ENCODE data around the gene MYPN.

MYPN gene

DNA sequence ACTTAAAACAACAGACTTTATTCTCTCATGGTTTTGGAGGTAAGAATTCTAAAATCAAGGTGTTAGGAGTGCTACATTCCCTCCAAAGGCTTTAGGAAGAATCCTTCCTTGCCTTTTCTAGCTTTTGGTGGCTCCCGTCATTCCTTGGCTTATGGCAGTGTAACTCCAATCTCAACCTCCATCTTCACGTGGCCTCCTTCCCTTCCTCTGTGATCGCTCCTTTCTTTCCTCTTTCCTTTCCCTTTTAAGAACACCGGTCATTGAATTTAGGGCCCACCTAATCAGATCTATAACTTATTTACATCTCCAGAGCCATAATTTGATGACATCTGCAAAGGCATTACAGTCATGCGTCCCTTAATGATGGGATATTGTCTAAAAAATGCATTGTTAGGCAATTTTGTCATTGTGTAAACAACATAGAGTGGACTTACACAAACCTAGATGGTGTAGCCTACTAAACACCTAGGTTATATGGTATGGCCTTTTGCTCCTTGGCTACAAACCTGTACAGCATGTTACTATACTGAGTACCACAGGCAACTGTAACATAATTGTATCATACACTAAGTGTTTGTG is 28.3 kb upstream of the MYPN start:
- H3K4me3 ChIP-seq (ENCODE audit: low read depth, low read length) = no peak overlapping the region
- peaks cover 6% of the 10 kb centered on the region for H3K4me1 ChIP-seq (ENCODE audit: control insufficient read depth, insufficient read depth, low read length)
- H3K36me3 ChIP-seq (ENCODE audit: control insufficient read depth, insufficient read depth, low read length) = no peaks in the 10 kb centered on the region
- no peaks in the 10 kb centered on the region for H3K9me3 ChIP-seq (ENCODE audit: control insufficient read depth, insufficient read depth, low read length)
- no peak overlapping the region for H3K9ac ChIP-seq (ENCODE audit: low read depth, low read length)
- no peaks in the 10 kb centered on the region for H3K27me3 ChIP-seq (ENCODE audit: control insufficient read depth, insufficient read depth, low read length)

DNA sequence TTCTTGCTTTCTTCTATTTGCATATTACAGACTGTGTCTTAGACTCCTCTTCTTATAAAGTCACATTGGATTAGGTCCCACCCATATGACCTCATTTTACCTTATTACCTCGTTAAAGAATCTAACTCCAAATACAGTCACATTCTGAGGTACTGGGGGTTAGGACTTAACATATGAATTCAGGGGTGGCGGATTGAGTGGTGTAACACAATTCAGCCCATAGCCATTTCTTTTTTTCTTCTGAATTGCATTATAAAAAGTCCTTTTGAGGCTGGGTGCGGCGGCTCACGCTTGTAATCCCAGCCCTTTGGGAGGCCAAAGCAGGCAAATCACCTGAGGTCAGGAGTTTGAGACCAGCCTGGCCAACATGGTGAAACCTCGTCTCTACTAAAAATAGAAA is 27.4 kb upstream of the MYPN start:
- no peaks in the 10 kb centered on the region for H3K27me3 ChIP-seq (ENCODE audit: control insufficient read depth, insufficient read depth, low read length)
- H3K4me1 ChIP-seq (ENCODE audit: control insufficient read depth, insufficient read depth, low read length) = peaks cover 6% of the 10 kb centered on the region
- no peak overlapping the region for H3K9ac ChIP-seq (ENCODE audit: low read depth, low read length)
- no peaks in the 10 kb centered on the region for H3K36me3 ChIP-seq (ENCODE audit: control insufficient read depth, insufficient read depth, low read length)
- no peaks in the 10 kb centered on the region for H3K9me3 ChIP-seq (ENCODE audit: control insufficient read depth, insufficient read depth, low read length)
- no peak overlapping the region for H3K4me3 ChIP-seq (ENCODE audit: low read depth, low read length)

DNA sequence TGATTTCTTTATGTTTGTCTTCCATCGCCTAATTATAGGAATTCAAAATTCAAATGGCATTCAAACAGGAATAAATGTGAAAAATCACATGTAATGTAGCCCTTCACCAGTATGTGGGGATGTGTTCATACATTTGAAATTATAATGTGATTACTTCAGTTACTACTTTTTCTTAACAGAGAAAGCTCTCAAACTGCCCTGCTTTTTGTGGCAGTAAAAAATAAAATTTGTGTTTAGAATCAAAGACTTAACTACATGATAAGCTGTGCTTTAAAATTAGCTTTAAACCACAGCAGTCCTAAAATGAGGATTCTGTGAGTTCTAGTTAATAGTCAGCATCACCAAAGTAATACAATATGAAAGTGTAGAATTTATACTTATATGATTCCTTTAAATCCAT is 26.4 kb upstream of the MYPN start:
- Histone ChIP-seq H3K27me3 (ENCODE audit: control insufficient read depth, insufficient read depth, low read length) (no peaks in the 10 kb centered on the region), H3K9ac (ENCODE audit: low read depth, low read length) (no peak overlapping the region), H3K9me3 (ENCODE audit: control insufficient read depth, insufficient read depth, low read length) (no peaks in the 10 kb centered on the region), H3K36me3 (ENCODE audit: control insufficient read depth, insufficient read depth, low read length) (no peaks in the 10 kb centered on the region), H3K4me3 (ENCODE audit: low read depth, low read length) (no peak overlapping the region), H3K4me1 (ENCODE audit: control insufficient read depth, insufficient read depth, low read length) (peaks cover 6% of the 10 kb centered on the region)

DNA sequence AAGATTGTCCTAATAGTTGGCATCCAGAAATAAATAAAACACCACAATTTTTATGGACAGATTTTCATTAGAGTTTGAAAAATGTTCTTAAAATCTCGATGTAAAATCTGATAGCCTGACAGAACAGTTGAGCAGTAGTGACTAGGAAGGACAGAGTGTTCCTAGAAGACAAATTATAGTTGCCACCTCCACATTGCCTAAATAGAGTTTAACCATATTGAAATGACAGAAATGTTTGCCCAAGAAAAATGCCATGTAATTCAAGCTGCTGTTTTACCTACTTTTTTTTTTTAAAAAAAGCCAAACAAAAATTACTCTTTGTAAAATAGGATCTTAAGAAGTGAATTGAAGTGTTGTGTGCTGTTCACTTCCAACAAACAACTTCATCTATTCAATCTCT is 25.3 kb upstream of the MYPN start:
- peaks cover 9% of the 10 kb centered on the region for H3K4me1 ChIP-seq (ENCODE audit: control insufficient read depth, insufficient read depth, low read length)
- no peaks in the 10 kb centered on the region for H3K9me3 ChIP-seq (ENCODE audit: control insufficient read depth, insufficient read depth, low read length)
- no peak overlapping the region for H3K4me3 ChIP-seq (ENCODE audit: low read depth, low read length)
- H3K27me3 ChIP-seq (ENCODE audit: control insufficient read depth, insufficient read depth, low read length) = no peaks in the 10 kb centered on the region
- H3K36me3 ChIP-seq (ENCODE audit: control insufficient read depth, insufficient read depth, low read length) = no peaks in the 10 kb centered on the region
- H3K9ac ChIP-seq (ENCODE audit: low read depth, low read length) = no peak overlapping the region

DNA sequence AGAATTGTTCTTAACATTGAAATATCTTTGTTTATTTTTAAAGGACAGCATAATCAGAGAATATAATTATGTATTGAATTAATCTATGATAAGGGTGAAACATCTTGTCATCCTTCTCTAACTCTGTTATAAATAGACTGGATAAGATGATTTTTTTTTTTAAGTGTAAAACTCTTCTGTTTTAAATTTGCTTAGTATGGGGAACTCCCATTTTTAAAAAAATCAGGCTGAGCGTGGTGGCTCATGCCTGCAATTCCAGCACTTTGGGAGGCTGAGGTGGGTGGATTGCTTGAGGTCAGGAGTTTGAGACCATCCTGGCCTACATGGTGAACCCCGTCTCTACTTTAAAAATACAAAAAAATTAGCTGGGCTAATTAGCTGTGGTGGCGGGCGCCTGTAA is 24.8 kb upstream of the MYPN start:
- no peaks in the 10 kb centered on the region for H3K9me3 ChIP-seq (ENCODE audit: control insufficient read depth, insufficient read depth, low read length)
- H3K4me3 ChIP-seq (ENCODE audit: low read depth, low read length) = no peak overlapping the region
- peaks cover 9% of the 10 kb centered on the region for H3K4me1 ChIP-seq (ENCODE audit: control insufficient read depth, insufficient read depth, low read length)
- H3K36me3 ChIP-seq (ENCODE audit: control insufficient read depth, insufficient read depth, low read length) = no peaks in the 10 kb centered on the region
- no peak overlapping the region for H3K9ac ChIP-seq (ENCODE audit: low read depth, low read length)
- no peaks in the 10 kb centered on the region for H3K27me3 ChIP-seq (ENCODE audit: control insufficient read depth, insufficient read depth, low read length)

DNA sequence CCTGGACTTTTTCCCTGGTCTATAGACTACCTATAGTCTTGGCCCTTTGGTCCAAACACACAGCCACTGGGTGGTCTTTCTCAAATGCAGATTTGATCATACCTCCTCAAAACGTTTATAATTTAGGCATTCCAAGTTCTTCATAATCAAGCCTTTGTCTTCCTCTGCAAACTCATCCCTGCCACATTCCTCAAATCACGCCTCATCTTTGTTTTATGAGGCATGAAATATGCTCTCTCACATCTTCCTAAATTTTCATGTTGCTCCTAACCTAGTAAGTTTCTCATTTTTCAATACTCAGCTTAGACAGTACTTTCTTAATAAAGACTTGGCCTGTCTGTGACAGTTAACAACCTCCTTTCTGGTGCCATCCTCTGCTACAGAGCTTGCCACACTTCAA is 23.3 kb upstream of the MYPN start:
- no peaks in the 10 kb centered on the region for H3K27me3 ChIP-seq (ENCODE audit: control insufficient read depth, insufficient read depth, low read length)
- H3K4me1 ChIP-seq (ENCODE audit: control insufficient read depth, insufficient read depth, low read length) = peaks cover 9% of the 10 kb centered on the region
- no peaks in the 10 kb centered on the region for H3K36me3 ChIP-seq (ENCODE audit: control insufficient read depth, insufficient read depth, low read length)
- H3K4me3 ChIP-seq (ENCODE audit: low read depth, low read length) = no peak overlapping the region
- no peaks in the 10 kb centered on the region for H3K9me3 ChIP-seq (ENCODE audit: control insufficient read depth, insufficient read depth, low read length)
- no peak overlapping the region for H3K9ac ChIP-seq (ENCODE audit: low read depth, low read length)

DNA sequence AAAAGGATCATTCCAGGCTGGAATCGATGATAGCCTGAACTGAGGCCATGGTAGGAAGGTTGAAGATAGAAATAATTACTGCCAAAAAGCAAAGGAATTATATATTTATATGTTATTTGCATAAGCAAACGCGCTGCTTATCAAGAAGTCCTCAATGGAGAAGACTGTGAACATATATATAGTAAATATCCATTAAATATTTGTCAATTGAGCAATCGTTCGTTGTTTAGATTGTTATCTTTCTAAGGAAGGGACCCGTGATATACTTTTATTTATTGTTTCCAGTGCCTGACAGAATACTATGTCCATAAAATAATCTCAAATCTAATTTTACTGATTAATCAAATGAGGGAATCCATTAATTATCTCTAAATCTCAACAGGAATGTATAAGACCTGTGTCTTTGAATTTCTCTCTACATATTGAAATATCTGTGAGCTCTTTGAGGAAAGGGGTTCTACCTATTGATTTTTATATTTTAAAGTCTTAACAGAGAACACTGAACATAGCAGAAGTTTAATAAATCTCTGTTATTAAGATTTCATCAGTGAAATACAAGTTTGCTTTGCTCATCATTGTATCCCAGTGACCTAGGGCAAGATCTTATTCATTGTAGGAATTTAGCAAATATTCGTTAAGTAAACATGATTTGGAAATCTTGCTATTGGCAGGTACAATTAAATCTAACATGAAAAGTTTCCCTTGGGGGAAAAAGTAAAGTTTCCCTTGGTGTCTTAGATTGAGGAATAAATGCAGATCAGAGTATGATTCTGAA is 22.2 kb upstream of the MYPN start:
- Histone ChIP-seq H3K9ac (ENCODE audit: low read depth, low read length) (no peak overlapping the region), H3K4me3 (ENCODE audit: low read depth, low read length) (no peak overlapping the region), H3K27me3 (ENCODE audit: control insufficient read depth, insufficient read depth, low read length) (no peaks in the 10 kb centered on the region), H3K9me3 (ENCODE audit: control insufficient read depth, insufficient read depth, low read length) (no peaks in the 10 kb centered on the region), H3K4me1 (ENCODE audit: control insufficient read depth, insufficient read depth, low read length) (peaks cover 2% of the 10 kb centered on the region), H3K36me3 (ENCODE audit: control insufficient read depth, insufficient read depth, low read length) (no peaks in the 10 kb centered on the region)

DNA sequence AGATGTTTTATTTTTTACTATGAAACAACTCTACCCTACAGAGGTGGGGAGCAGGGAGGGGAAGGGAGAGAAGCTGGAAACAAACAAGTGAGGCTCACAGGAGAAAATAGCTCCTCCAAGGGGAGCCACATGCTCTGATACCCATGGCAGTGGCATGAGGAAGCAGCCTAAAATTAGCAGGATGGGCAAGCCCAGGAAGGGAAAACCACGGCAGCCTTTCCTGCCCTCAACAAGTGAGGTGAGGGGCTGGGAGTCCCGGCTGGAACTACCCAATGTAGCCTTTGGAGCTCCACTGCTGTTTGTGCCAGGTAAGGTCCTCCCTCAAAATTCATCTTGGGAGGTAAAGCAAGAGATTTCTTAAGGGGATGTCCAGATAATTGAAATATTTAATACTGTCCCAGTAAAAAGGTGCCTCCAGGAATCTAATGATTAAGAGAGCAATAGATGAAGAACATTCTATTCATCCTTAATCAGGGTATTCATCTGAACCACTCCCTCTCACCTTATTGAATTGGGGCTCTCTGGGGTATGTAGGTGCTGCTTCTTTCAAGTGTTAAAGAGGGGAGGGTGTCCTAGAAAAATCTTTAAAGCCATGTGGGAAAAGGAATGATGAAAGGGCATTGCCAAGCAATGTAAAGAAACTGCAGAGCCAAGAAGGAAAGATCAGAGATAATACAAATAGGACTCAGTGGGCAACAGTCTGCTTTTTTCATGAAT is 21.4 kb upstream of the MYPN start:
- Histone ChIP-seq H3K36me3 (ENCODE audit: control insufficient read depth, insufficient read depth, low read length) (no peaks in the 10 kb centered on the region), H3K9me3 (ENCODE audit: control insufficient read depth, insufficient read depth, low read length) (no peaks in the 10 kb centered on the region), H3K4me1 (ENCODE audit: control insufficient read depth, insufficient read depth, low read length) (peaks cover 2% of the 10 kb centered on the region), H3K27me3 (ENCODE audit: control insufficient read depth, insufficient read depth, low read length) (no peaks in the 10 kb centered on the region), H3K9ac (ENCODE audit: low read depth, low read length) (no peak overlapping the region), H3K4me3 (ENCODE audit: low read depth, low read length) (no peak overlapping the region)

DNA sequence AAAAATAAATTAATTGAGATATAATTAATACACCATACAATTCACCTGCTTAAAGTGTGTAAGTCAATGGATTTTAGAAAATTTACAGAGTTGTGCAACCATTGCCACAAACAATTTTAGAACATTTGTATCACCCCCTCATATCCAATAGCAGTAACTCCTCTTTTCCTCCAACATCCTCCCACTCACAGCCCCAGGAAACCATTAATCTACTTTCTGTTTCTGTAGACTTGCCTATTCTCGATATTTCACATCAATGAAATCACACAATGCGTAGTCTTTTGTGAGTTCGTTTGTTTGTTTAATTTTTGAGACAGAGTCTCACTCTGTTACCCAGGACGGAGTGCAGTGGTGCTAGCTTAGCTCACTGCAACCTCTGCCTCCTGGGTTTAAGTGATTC is 20.5 kb upstream of the MYPN start:
- H3K4me1 ChIP-seq (ENCODE audit: control insufficient read depth, insufficient read depth, low read length) = peaks cover 2% of the 10 kb centered on the region
- no peak overlapping the region for H3K9ac ChIP-seq (ENCODE audit: low read depth, low read length)
- no peaks in the 10 kb centered on the region for H3K27me3 ChIP-seq (ENCODE audit: control insufficient read depth, insufficient read depth, low read length)
- no peaks in the 10 kb centered on the region for H3K9me3 ChIP-seq (ENCODE audit: control insufficient read depth, insufficient read depth, low read length)
- no peak overlapping the region for H3K4me3 ChIP-seq (ENCODE audit: low read depth, low read length)
- H3K36me3 ChIP-seq (ENCODE audit: control insufficient read depth, insufficient read depth, low read length) = no peaks in the 10 kb centered on the region

DNA sequence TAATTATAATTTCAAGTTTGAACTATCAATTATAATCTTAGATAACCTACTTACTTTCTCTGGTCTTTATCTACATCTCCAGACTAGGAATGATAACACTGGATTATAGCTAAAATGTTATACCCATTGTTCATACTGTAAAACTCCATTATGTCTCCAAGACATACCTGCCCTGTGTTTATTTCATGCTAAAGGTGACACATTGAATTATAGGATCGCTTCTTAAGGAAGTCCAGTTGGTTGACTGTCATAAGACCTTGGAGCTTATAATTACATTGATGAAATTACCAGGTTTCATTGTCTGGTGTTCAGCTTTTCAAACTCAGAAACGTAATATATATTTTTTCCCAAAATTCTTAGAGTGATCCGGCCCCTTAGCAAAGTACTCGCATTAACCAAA is 18.7 kb upstream of the MYPN start:
- Histone ChIP-seq H3K36me3 (ENCODE audit: control insufficient read depth, insufficient read depth, low read length) (no peaks in the 10 kb centered on the region), H3K27me3 (ENCODE audit: control insufficient read depth, insufficient read depth, low read length) (no peaks in the 10 kb centered on the region), H3K9me3 (ENCODE audit: control insufficient read depth, insufficient read depth, low read length) (no peaks in the 10 kb centered on the region), H3K4me1 (ENCODE audit: control insufficient read depth, insufficient read depth, low read length) (peaks cover 2% of the 10 kb centered on the region), H3K9ac (ENCODE audit: low read depth, low read length) (no peak overlapping the region), H3K4me3 (ENCODE audit: low read depth, low read length) (no peak overlapping the region)

DNA sequence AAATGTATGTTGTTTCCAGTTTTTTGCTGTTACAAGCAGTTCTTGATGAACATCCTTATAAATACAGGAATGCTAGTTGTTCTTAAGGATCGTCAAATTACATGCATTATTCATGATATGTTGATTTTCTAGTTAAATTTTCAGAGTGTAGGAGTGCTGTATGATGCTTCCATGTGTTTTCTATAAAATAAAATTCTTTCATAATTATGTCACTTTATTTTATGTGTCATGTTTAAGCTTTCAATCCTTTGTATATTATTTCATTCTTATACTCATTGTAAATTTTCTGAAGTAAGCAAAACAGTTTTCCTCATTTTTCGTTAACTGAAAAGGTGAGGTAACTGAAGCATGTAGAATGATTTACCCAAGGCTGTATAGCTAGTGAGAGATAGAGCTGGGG is 16.8 kb upstream of the MYPN start:
- Histone ChIP-seq H3K27me3 (ENCODE audit: control insufficient read depth, insufficient read depth, low read length) (no peaks in the 10 kb centered on the region), H3K4me3 (ENCODE audit: low read depth, low read length) (no peak overlapping the region), H3K4me1 (ENCODE audit: control insufficient read depth, insufficient read depth, low read length) (peaks cover 2% of the 10 kb centered on the region), H3K9me3 (ENCODE audit: control insufficient read depth, insufficient read depth, low read length) (no peaks in the 10 kb centered on the region), H3K9ac (ENCODE audit: low read depth, low read length) (no peak overlapping the region), H3K36me3 (ENCODE audit: control insufficient read depth, insufficient read depth, low read length) (no peaks in the 10 kb centered on the region)

DNA sequence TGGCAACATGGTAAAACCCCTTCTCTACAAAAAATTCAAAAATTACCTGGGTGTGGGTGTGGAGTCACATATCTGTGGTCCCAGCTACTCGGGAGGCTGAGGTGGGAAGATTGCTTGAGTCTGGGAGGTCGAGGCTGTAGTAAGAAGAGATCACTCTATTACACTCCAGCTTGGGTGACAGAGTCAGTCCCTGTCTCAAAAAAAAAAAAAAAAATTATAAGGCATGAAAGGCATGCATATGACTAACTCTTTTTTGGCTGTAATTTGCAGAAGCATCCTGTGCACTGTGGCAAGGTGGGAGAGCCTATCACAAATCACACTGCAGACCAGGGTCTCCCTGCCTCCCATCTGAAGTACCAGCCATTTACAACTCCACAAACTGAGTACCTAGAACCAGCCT is 14.1 kb upstream of the MYPN start:
- no peaks in the 10 kb centered on the region for H3K27me3 ChIP-seq (ENCODE audit: control insufficient read depth, insufficient read depth, low read length)
- no peaks in the 10 kb centered on the region for H3K9me3 ChIP-seq (ENCODE audit: control insufficient read depth, insufficient read depth, low read length)
- H3K4me1 ChIP-seq (ENCODE audit: control insufficient read depth, insufficient read depth, low read length) = no peaks in the 10 kb centered on the region
- no peak overlapping the region for H3K4me3 ChIP-seq (ENCODE audit: low read depth, low read length)
- no peak overlapping the region for H3K9ac ChIP-seq (ENCODE audit: low read depth, low read length)
- H3K36me3 ChIP-seq (ENCODE audit: control insufficient read depth, insufficient read depth, low read length) = no peaks in the 10 kb centered on the region
